Measurements from ENCODE around the gene SGPL1.

The SGPL1 gene

DNA sequence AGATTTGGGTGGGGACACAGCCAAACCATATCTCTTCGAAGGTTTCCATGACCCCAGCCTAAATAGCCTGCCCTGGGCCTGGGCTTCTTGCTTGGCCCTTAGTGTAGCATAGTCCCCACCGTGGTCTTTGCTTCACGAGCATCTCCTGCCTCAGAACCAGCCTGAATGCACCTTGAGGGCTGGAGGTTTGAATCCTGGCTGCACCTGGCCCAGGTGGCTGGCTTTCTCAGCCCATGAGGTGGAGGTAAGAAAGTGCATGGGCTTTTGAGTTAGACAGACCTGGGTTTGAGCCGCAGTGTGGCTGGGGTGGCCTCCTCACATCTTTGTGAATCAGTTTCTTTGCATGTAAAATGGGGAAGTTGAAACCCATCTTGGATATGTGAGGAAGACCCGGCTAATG is 96.8 kb downstream of the SGPL1 start:
- H3K27me3 ChIP-seq: peaks cover 8% of the 10 kb centered on the region

GRCh38 chr10:70913191-70913892 is 97.6 kb downstream of the SGPL1 start:
- H3K9me3 ChIP-seq: no peaks in the 10 kb centered on the region
- no peak overlapping the region for H3K27ac ChIP-seq
- TF ChIP-seq CTCF (IDR thresholded peaks at IDR 0.05): no peak
- no peaks in the 10 kb centered on the region for H3K36me3 ChIP-seq
- peaks cover 8% of the 10 kb centered on the region for H3K27me3 ChIP-seq
- H3K4me3 ChIP-seq (ENCODE audit: low read depth in 1 of 2, low read length in 1 of 2): no peak overlapping the region
- no peaks in the 10 kb centered on the region for H3K4me1 ChIP-seq (ENCODE audit: control insufficient read depth in 1 of 2, insufficient read depth in 1 of 2, low read depth in 1 of 2, low read length in 1 of 2)

More for the DNA sequence above, 96.8 kb downstream of the SGPL1 start:
- Histone ChIP-seq H3K36me3 (no peaks in the 10 kb centered on the region), H3K27ac (no peak overlapping the region), H3K9me3 (no peaks in the 10 kb centered on the region), H3K4me1 (ENCODE audit: control insufficient read depth in 1 of 2, insufficient read depth in 1 of 2, low read depth in 1 of 2, low read length in 1 of 2) (no peaks in the 10 kb centered on the region), H3K4me3 (ENCODE audit: low read depth in 1 of 2, low read length in 1 of 2) (no peak overlapping the region)
- no peak for TF ChIP-seq CTCF (IDR thresholded peaks at IDR 0.05)

GRCh38 chr10:70913893-70914240 is 98.1 kb downstream of the SGPL1 start:
- TF ChIP-seq CTCF (IDR thresholded peaks at IDR 0.05): no peak
- peaks cover 8% of the 10 kb centered on the region for H3K27me3 ChIP-seq

GRCh38 chr10:70914316-70914864 is 98.6 kb downstream of the SGPL1 start:
- TF ChIP-seq CTCF (IDR thresholded peaks at IDR 0.05): no peak
- Histone ChIP-seq H3K4me3 (ENCODE audit: low read depth in 1 of 2, low read length in 1 of 2) (no peak overlapping the region), H3K9me3 (no peaks in the 10 kb centered on the region), H3K27me3 (peaks cover 8% of the 10 kb centered on the region), H3K36me3 (no peaks in the 10 kb centered on the region), H3K4me1 (ENCODE audit: control insufficient read depth in 1 of 2, insufficient read depth in 1 of 2, low read depth in 1 of 2, low read length in 1 of 2) (no peaks in the 10 kb centered on the region), H3K27ac (no peak overlapping the region)

More at GRCh38 chr10:70913893-70914240, 98.1 kb downstream of the SGPL1 start:
- Histone ChIP-seq H3K9me3 (no peaks in the 10 kb centered on the region), H3K4me1 (ENCODE audit: control insufficient read depth in 1 of 2, insufficient read depth in 1 of 2, low read depth in 1 of 2, low read length in 1 of 2) (no peaks in the 10 kb centered on the region), H3K4me3 (ENCODE audit: low read depth in 1 of 2, low read length in 1 of 2) (no peak overlapping the region), H3K36me3 (no peaks in the 10 kb centered on the region), H3K27ac (no peak overlapping the region)

GRCh38 chr10:70915206-70915605 is 99.5 kb downstream of the SGPL1 start:
- Histone ChIP-seq H3K9me3 (no peaks in the 10 kb centered on the region), H3K27me3 (peaks cover 8% of the 10 kb centered on the region), H3K4me1 (ENCODE audit: control insufficient read depth in 1 of 2, insufficient read depth in 1 of 2, low read depth in 1 of 2, low read length in 1 of 2) (no peaks in the 10 kb centered on the region), H3K4me3 (ENCODE audit: low read depth in 1 of 2, low read length in 1 of 2) (no peak overlapping the region), H3K36me3 (no peaks in the 10 kb centered on the region), H3K27ac (no peak overlapping the region)
- TF ChIP-seq CTCF (IDR thresholded peaks at IDR 0.05): no peak
